Mucosa of descending colon (tissue), 3 donors: ENCODE data around the gene DAPK1. TPM values are rescaled to one million over a fixed set of nuclear protein-coding genes. Genes with fewer than 3 reads are reported as not detected.

ENCODE experiments used
- ATAC-seq: fragments of 200-7000 bp; cut with Tn5 transposase; one replicate; pipeline ENCODE4 v1.9.1; 2020; ENCODE audit warnings: mild to moderate bottlenecking, moderate library complexity
- DNase-seq, 3 donors: peaks; one replicate each; pipeline ENCODE4 v3.0.0-alpha.2; 2020
- H3K36me3 ChIP-seq: fragments of 200-600 bp; one replicate; pipeline ENCODE4 v1.8.0; 2021; ENCODE audit warnings: low read depth, mild to moderate bottlenecking
- H3K4me1 ChIP-seq: fragments of 200-600 bp; one replicate; pipeline ENCODE4 v1.8.0; 2021; ENCODE audit warnings: low read depth, mild to moderate bottlenecking
- H3K4me3 ChIP-seq: fragments of 200-600 bp; one replicate; pipeline ENCODE4 v1.8.0; 2021; ENCODE audit warnings: mild to moderate bottlenecking
- H3K9me3 ChIP-seq: fragments of 200-600 bp; one replicate; pipeline ENCODE4 v1.8.0; 2021; ENCODE audit warnings: mild to moderate bottlenecking
- CTCF ChIP-seq: fragments of 200-600 bp; IDR thresholded peaks from one replicate; pipeline ENCODE4 v1.8.0; 2022; ENCODE audit warnings: antibody characterized with exemption, mild to moderate bottlenecking
- intact Hi-C, 2 donors: fragments of 100-400 bp; cut with DNase I in 1 of 2; cut with micrococcal nuclease in 1 of 2; formaldehyde crosslinking; loops; one replicate each; pipeline versions ENCODE4 v1.11.0 to v1.11.1; 2022; cut with DNase I, micrococcal nuclease
- total RNA-seq, 3 donors: library from RNA; stranded (reverse); fragmentation: NEBNext Ultra II Directional in 2 of 3; extraction: Animal tissue kit (Norgen Biotek cat#: 25700) in 2 of 3; gene quantifications; one replicate each; pipeline versions ENCODE4 v1.2.1 to v1.2.4, GENCODE V29; 2021 to 2023
- donor health status: DM: no; HTN: no; CAD: no; lungs with moderate emphysema.
- donor health status: DM: no; HTN: no; CAD: no.
- donor health status: DM: no; HTN: yes; CAD: no.

DAPK1 gene
- total RNA-seq, 3 donors from 2014 or later: 22.2 to 98.7 (median 25.9) TPM

- TF ChIP-seq CTCF: no peak
- H3K9me3 ChIP-seq: no peaks in the 10 kb centered on the region
- no peaks in the 10 kb centered on the region for H3K4me1 ChIP-seq
- DNase-seq: no peak
- intact Hi-C loops: no loop called here
- no peaks in the 10 kb centered on the region for H3K36me3 ChIP-seq
- no peak for ATAC-seq
- no peak overlapping the region for H3K4me3 ChIP-seq
These were observed 9.9 kb downstream of the DAPK1 start for GRCh38 chr9:87507576-87507975.

- no peaks in the 10 kb centered on the region for H3K9me3 ChIP-seq
- intact Hi-C loops: no loop called here
- DNase-seq (no peak), ATAC-seq (no peak)
- H3K4me1 ChIP-seq: no peaks in the 10 kb centered on the region
- no peak for TF ChIP-seq CTCF
- no peaks in the 10 kb centered on the region for H3K36me3 ChIP-seq
- H3K4me3 ChIP-seq: no peak overlapping the region
These were observed 12.6 kb downstream of the DAPK1 start for GRCh38 chr9:87510252-87510683.

GRCh38 chr9:87512311-87512710 is 14.6 kb downstream of the DAPK1 start:
- TF ChIP-seq CTCF: no peak
- H3K4me3 ChIP-seq: no peak overlapping the region
- no peaks in the 10 kb centered on the region for H3K36me3 ChIP-seq
- DNase-seq (no peak), ATAC-seq (no peak)
- no peaks in the 10 kb centered on the region for H3K9me3 ChIP-seq
- intact Hi-C loops: no loop called here
- H3K4me1 ChIP-seq: no peaks in the 10 kb centered on the region

- DNase-seq (no peak), ATAC-seq (no peak)
- H3K4me3 ChIP-seq: no peak overlapping the region
- intact Hi-C loops: no loop called here
- no peaks in the 10 kb centered on the region for H3K4me1 ChIP-seq
- TF ChIP-seq CTCF: no peak
- H3K36me3 ChIP-seq: no peaks in the 10 kb centered on the region
- no peaks in the 10 kb centered on the region for H3K9me3 ChIP-seq
These were observed 15.5 kb downstream of the DAPK1 start for GRCh38 chr9:87513161-87513560.

- Histone ChIP-seq H3K9me3 (no peaks in the 10 kb centered on the region), H3K4me1 (no peaks in the 10 kb centered on the region), H3K36me3 (no peaks in the 10 kb centered on the region), H3K4me3 (no peak overlapping the region)
- ATAC-seq: no peak
- no peak for TF ChIP-seq CTCF
- intact Hi-C loops: no loop called here
- no peak for DNase-seq
These were observed 16.3 kb downstream of the DAPK1 start for GRCh38 chr9:87513880-87514535.

- H3K4me1 ChIP-seq: no peaks in the 10 kb centered on the region
- intact Hi-C loops: no loop called here
- H3K4me3 ChIP-seq: no peak overlapping the region
- DNase-seq (no peak), ATAC-seq (no peak)
- no peaks in the 10 kb centered on the region for H3K36me3 ChIP-seq
- H3K9me3 ChIP-seq: no peaks in the 10 kb centered on the region
- TF ChIP-seq CTCF: no peak
These were observed 17.3 kb downstream of the DAPK1 start for GRCh38 chr9:87515006-87515405.
